Right atrium auricular region (tissue), 2 donors: ENCODE data around the gene MPC1. TPM values are rescaled to one million over a fixed set of nuclear protein-coding genes. Genes with fewer than 3 reads are reported as not detected.

Experiments
- DNase-seq: peaks from one replicate; pipeline ENCODE4 v3.0.0-alpha.2; 2019; ENCODE audit warnings: low spot score
- H3K27ac ChIP-seq, 2 donors: fragments of 200-600 bp; sonication (generic); 1 replicate in 1 of 2; 2 replicates in 1 of 2; pipeline ENCODE4 v1.5.1; 2016 to 2019
- H3K27me3 ChIP-seq, 2 donors: fragments of 200-600 bp; sonication (generic); one replicate each; pipeline versions ENCODE4 v1.5.1 to v1.6.0; 2017 to 2019
- H3K36me3 ChIP-seq: fragments of 200-600 bp; sonication (generic); one replicate; pipeline ENCODE4 v1.5.1; 2016
- H3K4me1 ChIP-seq, 2 donors: fragments of 200-600 bp; sonication (generic); one replicate each; pipeline versions ENCODE4 v1.5.1 to v1.6.0; 2017 to 2019
- H3K4me3 ChIP-seq, 2 donors: fragments of 200-600 bp; sonication (generic); 1 replicate in 1 of 2; 2 replicates in 1 of 2; pipeline ENCODE4 v1.5.1; 2017 to 2019; ENCODE audit warnings: mild to moderate bottlenecking in 1 of 2, moderate library complexity in 1 of 2
- H3K9me3 ChIP-seq, 2 donors: fragments of 200-600 bp; sonication (generic); one replicate each; pipeline ENCODE4 v1.5.1; 2019
- total RNA-seq, 2 donors: library from RNA; depleted of rRNA; stranded (reverse); fragments of >200 nt; gene quantifications; one replicate each; pipeline ENCODE4 v1.1.0, GENCODE V29; 2016
- TF ChIP-seq, protein P1 (sequence below), 2 donors: fragments of 200-600 bp; sonication (generic); IDR thresholded peaks; one replicate each; pipeline ENCODE4 v1.5.1; 2019; ENCODE audit warnings: antibody characterized with exemption in 2 of 2

MPC1 gene
- total RNA-seq, 2 donors from 2014 or later = 250 to 616 TPM

DNA sequence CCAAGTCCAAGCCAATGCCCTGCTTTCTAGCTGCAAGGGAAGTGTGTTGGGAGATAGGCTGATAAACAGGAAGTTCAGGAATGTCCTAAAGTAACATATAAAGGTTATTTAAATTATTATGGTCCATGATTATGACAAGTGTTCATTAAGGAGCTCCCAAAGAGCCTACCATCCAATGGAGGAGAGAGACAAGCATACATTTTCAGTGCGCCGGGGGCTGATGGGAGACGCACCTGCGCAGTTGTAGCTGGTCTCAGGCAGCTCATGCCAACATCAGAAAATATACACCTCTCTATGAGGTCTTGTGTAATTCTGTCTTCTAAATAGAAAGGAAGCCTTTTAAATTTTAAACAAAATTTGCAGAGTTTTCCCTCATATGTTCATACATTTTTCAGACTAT lies 27.8 kb downstream of the MPC1 start:
- no peak for DNase-seq

DNA sequence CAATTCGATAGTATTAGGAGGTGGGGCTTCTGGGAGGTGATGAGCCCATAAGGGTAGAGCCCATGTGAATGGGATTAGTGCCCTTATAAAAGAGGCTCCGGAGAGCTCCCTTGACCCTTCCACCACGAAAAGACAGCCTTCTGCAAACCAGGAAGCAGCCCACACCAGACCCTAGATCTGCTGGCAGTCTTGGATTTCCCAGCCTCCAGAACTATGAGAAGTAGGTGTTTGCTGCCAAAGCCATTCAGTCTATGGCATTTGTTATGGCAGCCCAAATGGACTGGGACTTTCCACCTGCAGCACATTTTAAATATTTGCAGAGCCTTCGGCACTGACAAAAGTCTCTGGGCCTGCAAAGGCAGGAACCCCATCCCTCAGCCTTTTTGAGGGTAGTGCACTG lies 28.6 kb downstream of the MPC1 start:
- Histone ChIP-seq H3K27ac (no peak overlapping the region), H3K9me3 (no peaks in the 10 kb centered on the region), H3K36me3 (no peaks in the 10 kb centered on the region), H3K4me1 (no peaks in the 10 kb centered on the region), H3K27me3 (no peaks in the 10 kb centered on the region), H3K4me3 (no peak overlapping the region)
- TF ChIP-seq, protein P1, sequence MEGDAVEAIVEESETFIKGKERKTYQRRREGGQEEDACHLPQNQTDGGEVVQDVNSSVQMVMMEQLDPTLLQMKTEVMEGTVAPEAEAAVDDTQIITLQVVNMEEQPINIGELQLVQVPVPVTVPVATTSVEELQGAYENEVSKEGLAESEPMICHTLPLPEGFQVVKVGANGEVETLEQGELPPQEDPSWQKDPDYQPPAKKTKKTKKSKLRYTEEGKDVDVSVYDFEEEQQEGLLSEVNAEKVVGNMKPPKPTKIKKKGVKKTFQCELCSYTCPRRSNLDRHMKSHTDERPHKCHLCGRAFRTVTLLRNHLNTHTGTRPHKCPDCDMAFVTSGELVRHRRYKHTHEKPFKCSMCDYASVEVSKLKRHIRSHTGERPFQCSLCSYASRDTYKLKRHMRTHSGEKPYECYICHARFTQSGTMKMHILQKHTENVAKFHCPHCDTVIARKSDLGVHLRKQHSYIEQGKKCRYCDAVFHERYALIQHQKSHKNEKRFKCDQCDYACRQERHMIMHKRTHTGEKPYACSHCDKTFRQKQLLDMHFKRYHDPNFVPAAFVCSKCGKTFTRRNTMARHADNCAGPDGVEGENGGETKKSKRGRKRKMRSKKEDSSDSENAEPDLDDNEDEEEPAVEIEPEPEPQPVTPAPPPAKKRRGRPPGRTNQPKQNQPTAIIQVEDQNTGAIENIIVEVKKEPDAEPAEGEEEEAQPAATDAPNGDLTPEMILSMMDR (IDR thresholded peaks at IDR 0.05) = no peak
- DNase-seq = no peak

More for the DNA sequence above, 27.8 kb downstream of the MPC1 start:
- Histone ChIP-seq H3K27me3 (no peaks in the 10 kb centered on the region), H3K4me3 (no peak overlapping the region), H3K4me1 (no peaks in the 10 kb centered on the region), H3K9me3 (no peaks in the 10 kb centered on the region), H3K27ac (no peak overlapping the region), H3K36me3 (no peaks in the 10 kb centered on the region)
- TF ChIP-seq, protein P1 (IDR thresholded peaks at IDR 0.05) = no peak

DNA sequence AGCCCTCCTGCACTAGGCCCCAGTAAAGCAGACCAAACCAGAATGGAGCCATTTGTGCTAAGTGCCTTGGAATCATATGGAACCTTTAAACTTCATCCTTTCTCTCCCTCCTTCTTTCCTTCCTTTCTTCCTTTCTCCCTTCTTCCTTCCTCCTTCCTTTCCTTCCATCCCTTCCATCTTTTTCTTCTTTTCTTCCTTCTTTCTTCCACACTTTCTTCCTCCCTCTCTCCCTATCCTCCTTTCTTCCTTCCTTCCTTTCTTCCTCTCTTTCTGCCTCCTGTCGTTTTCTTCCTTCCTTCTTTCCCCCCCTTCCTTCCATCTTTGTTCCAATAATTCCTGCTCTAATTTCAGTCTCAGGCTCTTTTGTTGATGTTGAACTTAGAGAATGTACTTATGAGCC lies 29.2 kb downstream of the MPC1 start:
- TF ChIP-seq, protein P1 (IDR thresholded peaks at IDR 0.05) = no peak
- Histone ChIP-seq H3K27ac (no peak overlapping the region), H3K27me3 (no peaks in the 10 kb centered on the region), H3K4me1 (no peaks in the 10 kb centered on the region), H3K9me3 (no peaks in the 10 kb centered on the region), H3K36me3 (no peaks in the 10 kb centered on the region), H3K4me3 (no peak overlapping the region)
- DNase-seq = no peak

DNA sequence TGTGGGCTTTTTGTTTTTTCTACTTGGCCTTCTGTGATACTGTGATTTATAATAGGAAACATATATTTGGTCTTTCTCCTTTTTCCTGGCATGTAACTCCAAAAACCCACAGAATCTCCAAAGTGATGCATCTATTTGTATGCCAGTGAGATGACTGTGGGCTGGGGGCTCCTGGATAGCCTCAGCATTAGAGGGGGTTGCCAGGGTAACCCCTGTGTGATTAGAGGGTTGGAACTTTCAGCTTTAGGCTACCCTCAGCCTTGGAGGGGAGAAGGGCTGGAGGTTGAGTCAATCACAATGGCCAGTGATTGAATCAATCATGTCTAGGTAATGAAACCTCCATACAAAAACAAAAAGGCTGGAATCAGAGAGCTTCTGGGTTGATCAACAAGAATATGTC lies 29.8 kb downstream of the MPC1 start:
- TF ChIP-seq, protein P1 (IDR thresholded peaks at IDR 0.05) = no peak
- no peak for DNase-seq
- Histone ChIP-seq H3K36me3 (no peaks in the 10 kb centered on the region), H3K4me1 (no peaks in the 10 kb centered on the region), H3K9me3 (no peaks in the 10 kb centered on the region), H3K4me3 (no peak overlapping the region), H3K27ac (no peak overlapping the region), H3K27me3 (no peaks in the 10 kb centered on the region)

DNA sequence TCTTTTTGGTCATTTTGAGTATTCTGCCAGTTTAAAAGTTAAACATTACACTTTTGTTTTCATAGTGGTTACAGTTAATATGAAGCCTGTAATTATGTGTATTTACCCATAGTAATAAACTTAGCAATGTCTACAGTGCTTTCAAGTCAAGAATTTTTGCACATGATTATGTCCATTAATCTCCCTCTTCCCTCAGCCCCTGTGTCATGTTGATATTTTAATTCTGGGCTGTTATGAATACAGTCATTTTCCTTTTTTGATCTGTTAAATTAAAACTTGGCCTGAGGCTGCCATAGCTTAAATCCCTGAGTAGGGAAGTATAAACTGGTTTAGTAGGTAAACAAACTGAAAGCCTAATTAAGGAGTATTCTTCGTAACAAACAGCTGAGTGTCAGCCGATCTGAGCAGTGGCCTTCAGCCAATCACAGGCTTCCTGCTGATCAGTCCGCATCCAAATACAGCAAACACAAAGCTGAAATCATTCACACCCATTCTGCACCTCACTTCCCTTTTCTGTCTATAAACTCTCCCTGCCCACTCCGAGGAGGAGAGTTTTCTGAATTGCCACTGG lies 30.9 kb downstream of the MPC1 start:
- H3K27ac ChIP-seq = no peak overlapping the region

More for the DNA sequence above, 30.9 kb downstream of the MPC1 start:
- Histone ChIP-seq H3K4me1 (no peaks in the 10 kb centered on the region), H3K36me3 (no peaks in the 10 kb centered on the region), H3K9me3 (no peaks in the 10 kb centered on the region), H3K27me3 (no peaks in the 10 kb centered on the region), H3K4me3 (no peak overlapping the region)
- no peak for DNase-seq
- TF ChIP-seq, protein P1 (IDR thresholded peaks at IDR 0.05) = no peak
